8988T (cell line): ENCODE measurements around the gene MTOR.
"Not testable (repeated sequence)": the region's sequence is repeated elsewhere in the genome, so short reads cannot be mapped to it uniquely, and the experiment has no call there.

Experiments
- DNase-seq: peaks from one replicate; pipeline ENCODE4 v3.0.0; 2011

MTOR gene

GRCh38 chr1:11144570-11145256, 117.6 kb downstream of the MTOR start:
- no peak for DNase-seq

- DNase-seq = no peak
These were observed 118.4 kb downstream of the MTOR start for GRCh38 chr1:11143907-11144306.

GRCh38 chr1:11143401-11143800, 119.0 kb downstream of the MTOR start:
- DNase-seq = no peak

GRCh38 chr1:11142618-11143391, 119.5 kb downstream of the MTOR start:
- DNase-seq = no peak

- no peak for DNase-seq
These were observed 123.4 kb downstream of the MTOR start for GRCh38 chr1:11138952-11139351.

GRCh38 chr1:11138029-11138428, 124.3 kb downstream of the MTOR start:
- DNase-seq = no peak

GRCh38 chr1:11134898-11135266, 127.5 kb downstream of the MTOR start:
- no peak for DNase-seq

- no peak for DNase-seq
These were observed 128.0 kb downstream of the MTOR start for GRCh38 chr1:11134251-11134897.

GRCh38 chr1:11132563-11133293, 129.6 kb downstream of the MTOR start:
- no peak for DNase-seq

GRCh38 chr1:11131816-11132215, 130.5 kb downstream of the MTOR start:
- no peak for DNase-seq

- DNase-seq = no peak
These were observed 131.9 kb downstream of the MTOR start for GRCh38 chr1:11130406-11130805.

- no peak for DNase-seq
These were observed 132.5 kb downstream of the MTOR start for GRCh38 chr1:11129649-11130390.

GRCh38 chr1:11126569-11126968, 135.8 kb downstream of the MTOR start:
- no peak for DNase-seq

GRCh38 chr1:11125931-11126330, 136.4 kb downstream of the MTOR start:
- no peak for DNase-seq

- DNase-seq = no peak
These were observed 137.4 kb downstream of the MTOR start for GRCh38 chr1:11124965-11125364.

GRCh38 chr1:11116318-11116717, 146.0 kb downstream of the MTOR start:
- DNase-seq = no peak

- no peak for DNase-seq
These were observed 147.4 kb downstream of the MTOR start for GRCh38 chr1:11114966-11115365.

- DNase-seq = no peak
These were observed 153.1 kb downstream of the MTOR start for GRCh38 chr1:11109047-11109760.

GRCh38 chr1:11107599-11107998, 154.8 kb downstream of the MTOR start:
- DNase-seq = no peak

- DNase-seq = no peak
These were observed 156.8 kb downstream of the MTOR start for GRCh38 chr1:11105586-11105985.

GRCh38 chr1:11101347-11101746, 161.0 kb downstream of the MTOR start:
- DNase-seq = no peak

- not testable (repeated sequence) for DNase-seq
These were observed 161.5 kb downstream of the MTOR start for GRCh38 chr1:11100806-11101205.
